Measurements from ENCODE around the gene RAD51B.

The RAD51B gene

GRCh38 chr14:68663385-68664076, 844.0 kb downstream of the RAD51B start:
- TF ChIP-seq JUND (IDR thresholded peaks at IDR 0.05; ENCODE audit: low read depth): no peak
- in situ Hi-C loops (cut with HindIII; ENCODE audit: low pct_unique_long_range_greater_than_20kb, low sequenced_read_pairs): no loop called here

GRCh38 chr14:68664225-68664681, 844.7 kb downstream of the RAD51B start:
- in situ Hi-C loops (cut with HindIII; ENCODE audit: low pct_unique_long_range_greater_than_20kb, low sequenced_read_pairs): no loop called here
- TF ChIP-seq JUND (IDR thresholded peaks at IDR 0.05; ENCODE audit: low read depth): no peak
- no peak for DNase-seq (ENCODE audit: low read depth in 1 of 2, low spot score in 1 of 2)

More at GRCh38 chr14:68663385-68664076, 844.0 kb downstream of the RAD51B start:
- no peak for DNase-seq (ENCODE audit: low read depth in 1 of 2, low spot score in 1 of 2)

- in situ Hi-C loops (cut with HindIII; ENCODE audit: low pct_unique_long_range_greater_than_20kb, low sequenced_read_pairs): no loop called here
- no peak for TF ChIP-seq JUND (IDR thresholded peaks at IDR 0.05; ENCODE audit: low read depth)
- DNase-seq (ENCODE audit: low read depth in 1 of 2, low spot score in 1 of 2): no peak
Observed at GRCh38 chr14:68665131-68665530, 845.6 kb downstream of the RAD51B start.

- in situ Hi-C loops (cut with HindIII; ENCODE audit: low pct_unique_long_range_greater_than_20kb, low sequenced_read_pairs): no loop called here
- no peak for TF ChIP-seq JUND (IDR thresholded peaks at IDR 0.05; ENCODE audit: low read depth)
- peak in 1 of 2 experiments; percentile 34 for DNase-seq (ENCODE audit: low read depth in 1 of 2, low spot score in 1 of 2)
Observed at GRCh38 chr14:68665792-68666204, 846.2 kb downstream of the RAD51B start.

GRCh38 chr14:68666236-68666635, 846.7 kb downstream of the RAD51B start:
- DNase-seq (ENCODE audit: low read depth in 1 of 2, low spot score in 1 of 2): no peak
- no peak for TF ChIP-seq JUND (IDR thresholded peaks at IDR 0.05; ENCODE audit: low read depth)
- in situ Hi-C loops (cut with HindIII; ENCODE audit: low pct_unique_long_range_greater_than_20kb, low sequenced_read_pairs): no loop called here

- in situ Hi-C loops (cut with HindIII; ENCODE audit: low pct_unique_long_range_greater_than_20kb, low sequenced_read_pairs): no loop called here
- no peak for DNase-seq (ENCODE audit: low read depth in 1 of 2, low spot score in 1 of 2)
- no peak for TF ChIP-seq JUND (IDR thresholded peaks at IDR 0.05; ENCODE audit: low read depth)
Observed at GRCh38 chr14:68666899-68667298, 847.3 kb downstream of the RAD51B start.

GRCh38 chr14:68667313-68667791, 847.8 kb downstream of the RAD51B start:
- in situ Hi-C loops (cut with HindIII; ENCODE audit: low pct_unique_long_range_greater_than_20kb, low sequenced_read_pairs): no loop called here
- DNase-seq (ENCODE audit: low read depth in 1 of 2, low spot score in 1 of 2): peak in 1 of 2 experiments; percentile 86
- TF ChIP-seq JUND (IDR thresholded peaks at IDR 0.05; ENCODE audit: low read depth): no peak; the same call in 1 of the 2 replicates

- in situ Hi-C loops (cut with HindIII; ENCODE audit: low pct_unique_long_range_greater_than_20kb, low sequenced_read_pairs): no loop called here
- TF ChIP-seq JUND (IDR thresholded peaks at IDR 0.05; ENCODE audit: low read depth): no peak
- DNase-seq (ENCODE audit: low read depth in 1 of 2, low spot score in 1 of 2): no peak
Observed at GRCh38 chr14:68668028-68668427, 848.4 kb downstream of the RAD51B start.

GRCh38 chr14:68668531-68668930, 849.0 kb downstream of the RAD51B start:
- in situ Hi-C loops (cut with HindIII; ENCODE audit: low pct_unique_long_range_greater_than_20kb, low sequenced_read_pairs): no loop called here
- TF ChIP-seq JUND (IDR thresholded peaks at IDR 0.05; ENCODE audit: low read depth): no peak
- DNase-seq (ENCODE audit: low read depth in 1 of 2, low spot score in 1 of 2): no peak

GRCh38 chr14:68669111-68669511, 849.5 kb downstream of the RAD51B start:
- peak; percentile 39 to 97 for DNase-seq (ENCODE audit: low read depth in 1 of 2, low spot score in 1 of 2)
- in situ Hi-C loops (cut with HindIII; ENCODE audit: low pct_unique_long_range_greater_than_20kb, low sequenced_read_pairs): no loop called here
- TF ChIP-seq JUND (IDR thresholded peaks at IDR 0.05; ENCODE audit: low read depth): no peak; the same call in 1 of the 2 replicates

GRCh38 chr14:68669603-68670358, 850.2 kb downstream of the RAD51B start:
- no peak for DNase-seq (ENCODE audit: low read depth in 1 of 2, low spot score in 1 of 2)
- in situ Hi-C loops (cut with HindIII; ENCODE audit: low pct_unique_long_range_greater_than_20kb, low sequenced_read_pairs): no loop called here
- no peak for TF ChIP-seq JUND (IDR thresholded peaks at IDR 0.05; ENCODE audit: low read depth)

GRCh38 chr14:68670359-68670715, 850.8 kb downstream of the RAD51B start:
- in situ Hi-C loops (cut with HindIII; ENCODE audit: low pct_unique_long_range_greater_than_20kb, low sequenced_read_pairs): no loop called here
- no peak for DNase-seq (ENCODE audit: low read depth in 1 of 2, low spot score in 1 of 2)
- TF ChIP-seq JUND (IDR thresholded peaks at IDR 0.05; ENCODE audit: low read depth): no peak

GRCh38 chr14:68671909-68672308, 852.3 kb downstream of the RAD51B start:
- TF ChIP-seq JUND (IDR thresholded peaks at IDR 0.05; ENCODE audit: low read depth): no peak
- in situ Hi-C loops (cut with HindIII; ENCODE audit: low pct_unique_long_range_greater_than_20kb, low sequenced_read_pairs): no loop called here
- no peak for DNase-seq (ENCODE audit: low read depth in 1 of 2, low spot score in 1 of 2)

Data from T47D (cell line).